HepG2 (cell line): ENCODE measurements around the gene ARHGAP10. TPM values are rescaled to one million over a fixed set of nuclear protein-coding genes. Genes with fewer than 3 reads are reported as not detected.

Source experiments
- CCAR2 ChIP-seq: fragments of 200-400 bp; formaldehyde crosslinking; optimal IDR thresholded peaks from 2 replicates; pipeline ENCODE3; 2018; ENCODE audit warnings: low read depth, mild to moderate bottlenecking, low read length, moderate library complexity
- ETV5 ChIP-seq: IDR thresholded peaks from 2 replicates; pipeline ENCODE4 v1.6.1; 2018; ENCODE audit warnings: missing biosample characterization, missing genetic modification reagents, inconsistent platforms, borderline replicate concordance
- HOXA7 ChIP-seq: sonication (generic); formaldehyde crosslinking; IDR thresholded peaks from 2 replicates; pipeline ENCODE4 v1.8.1; 2022; ENCODE audit warnings: mild to moderate bottlenecking, missing genetic modification reagents, moderate library complexity
- IRF9 ChIP-seq: sonication (generic); formaldehyde crosslinking; IDR thresholded peaks from 2 replicates; pipeline ENCODE4 v1.8.0; 2022; ENCODE audit warnings: missing genetic modification reagents, mild to moderate bottlenecking, borderline replicate concordance
- SKIL ChIP-seq: sonication (generic); formaldehyde crosslinking; IDR thresholded peaks from 2 replicates; pipeline ENCODE4 v1.8.0; 2022; ENCODE audit warnings: missing genetic modification reagents, mild to moderate bottlenecking, moderate library complexity, borderline replicate concordance
- ZNF281 ChIP-seq: sonication (generic); formaldehyde crosslinking; IDR thresholded peaks from 2 replicates; pipeline ENCODE4 v1.4.0; 2020; ENCODE audit warnings: missing genetic modification reagents, borderline replicate concordance
- ZNF772 ChIP-seq: sonication (generic); formaldehyde crosslinking; IDR thresholded peaks from 2 replicates; pipeline ENCODE4 v1.5.0; 2020; ENCODE audit warnings: mild to moderate bottlenecking, missing genetic modification reagents
- ZNF777 ChIP-seq: sonication (generic); formaldehyde crosslinking; IDR thresholded peaks from 2 replicates; pipeline ENCODE4 v1.4.0; 2020; ENCODE audit warnings: missing genetic modification reagents
- polyA plus RNA-seq, 8 experiments: library from polyadenylated mRNA; depleted of rRNA in 3 of 8; stranded (reverse) in 7 of 8; unstranded in 1 of 8; fragments of >200 nt; fragmentation: Illumina TruSeq in 4 of 8; extraction: Trizol in 4 of 8; gene quantifications; 2 replicates each; pipeline versions ENCODE4 v1.2.1 to v1.2.3, GENCODE V29; 2011 to 2016; ENCODE audit warnings: low read depth in 4 of 8, missing spikeins in 1 of 8, mixed read lengths in 1 of 8; ENCODE audit not compliant: insufficient read depth in 1 of 8
- total RNA-seq, 5 experiments: library from RNA; depleted of rRNA; stranded (reverse); fragments of >200 nt; fragmentation: Illumina TruSeq; extraction: Trizol; gene quantifications; 2 replicates each; pipeline ENCODE4 v1.2.3, GENCODE V29; 2016; ENCODE audit warnings: low read depth in 1 of 5

The ARHGAP10 gene
- total and polyA plus RNA-seq, 2 of the 13 experiments (the other 11 are each of a cell fraction or from before 2014, with no cell fraction given) = 0.45 to 1.6 TPM

GRCh38 chr4:147933779-147934178, 201.9 kb downstream of the ARHGAP10 start (continued):
- TF ChIP-seq ZNF281 (CRISPR knock-in tag) (no peak), ETV5 (CRISPR knock-in tag) (no peak), IRF9 (CRISPR knock-in tag) (no peak), ZNF777 (CRISPR knock-in tag) (no peak), CCAR2 (no peak), SKIL (CRISPR knock-in tag) (no peak), HOXA7 (CRISPR knock-in tag) (no peak), ZNF772 (CRISPR knock-in tag) (no peak)
